GM12878 (cell line): ENCODE results near the gene SRSF8. TPM values are rescaled to one million over a fixed set of nuclear protein-coding genes. Genes with fewer than 3 reads are reported as not detected.

Experiments
- ASH2L ChIP-seq: fragments of 300-600, 200-600 bp; sonication (generic); IDR thresholded peaks from 2 replicates; pipeline ENCODE4 v1.6.1; 2017; ENCODE audit warnings: low read depth, mild to moderate bottlenecking, borderline replicate concordance
- EP300 ChIP-seq, 2 experiments: fragments of 150-350 bp in 1 of 2; IDR thresholded peaks; 2 replicates each; pipeline ENCODE4 v1.6.1; 2011 to 2012; ENCODE audit warnings: low read depth in 2 of 2, low read length in 2 of 2, borderline replicate concordance in 1 of 2, improper control_type of control experiment in 1 of 2, inconsistent platforms in 1 of 2; ENCODE audit not compliant: control insufficient read depth in 1 of 2
- KLF5 ChIP-seq: fragments of 450-650 bp; IDR thresholded peaks from 2 replicates; pipeline ENCODE4 v1.6.1; 2014; ENCODE audit warnings: mild to moderate bottlenecking; ENCODE audit not compliant: partially characterized antibody
- MYB ChIP-seq: fragments of 150-350 bp; IDR thresholded peaks from 2 replicates; pipeline ENCODE4 v1.6.1; 2014; ENCODE audit warnings: mild to moderate bottlenecking, low read depth, low read length, borderline replicate concordance
- NFYB ChIP-seq: IDR thresholded peaks from 2 replicates; pipeline ENCODE4 v1.6.1; 2011; ENCODE audit warnings: low read depth, mild to moderate bottlenecking, low read length, improper control_type of control experiment, moderate library complexity; ENCODE audit not compliant: insufficient read depth
- NR2C1 ChIP-seq: fragments of 450-650 bp; IDR thresholded peaks from 2 replicates; pipeline ENCODE4 v1.6.1; 2017; ENCODE audit warnings: antibody characterized with exemption, mild to moderate bottlenecking, moderate library complexity
- NR2C2 ChIP-seq: IDR thresholded peaks from 2 replicates; pipeline ENCODE4 v1.6.1; 2011; ENCODE audit warnings: borderline replicate concordance, low read depth; ENCODE audit not compliant: control insufficient read depth, insufficient read length
- PML ChIP-seq: IDR thresholded peaks from 2 replicates; pipeline ENCODE4 v1.6.1; 2012; ENCODE audit warnings: low read length, inconsistent platforms
- RAD51 ChIP-seq: fragments of 450-650 bp; IDR thresholded peaks from 2 replicates; pipeline ENCODE4 v1.6.1; 2016; ENCODE audit warnings: moderate library complexity, mild to moderate bottlenecking, inconsistent platforms
- SIX5 ChIP-seq: IDR thresholded peaks from 2 replicates; pipeline ENCODE4 v1.6.1; 2011; ENCODE audit warnings: mild to moderate bottlenecking, low read depth, low read length, moderate library complexity; ENCODE audit not compliant: severe bottlenecking
- SMC3 ChIP-seq: IDR thresholded peaks from 2 replicates; pipeline ENCODE4 v1.6.1; 2011; ENCODE audit warnings: low read length, improper control_type of control experiment, borderline replicate concordance
- TBL1XR1 ChIP-seq: IDR thresholded peaks from 2 replicates; pipeline ENCODE4 v1.6.1; 2012; ENCODE audit warnings: low read depth, low read length, improper control_type of control experiment
- ZNF207 ChIP-seq: fragments of 450-650 bp; IDR thresholded peaks from 2 replicates; pipeline ENCODE4 v1.6.1; 2014; ENCODE audit warnings: antibody characterized with exemption, mild to moderate bottlenecking, borderline replicate concordance
- polyA plus RNA-seq, 11 experiments: library from polyadenylated mRNA; depleted of rRNA in 4 of 11; unstranded in 6 of 11; stranded (reverse) in 5 of 11; fragments of >200 nt; fragmentation: Nextera tagmentation in 4 of 11; fragmentation: Illumina TruSeq in 1 of 11; extraction: Ambion mirVana in 4 of 11; extraction: Trizol in 1 of 11; gene quantifications; 1 replicate in 1 of 11; 2 replicates in 10 of 11; pipeline versions ENCODE4 v1.2.1 to v1.2.3, GENCODE V29; 2011 to 2016; ENCODE audit warnings: inconsistent platforms in 2 of 11, missing spikeins in 2 of 11, low read depth in 1 of 11
- total RNA-seq, 4 experiments: library from RNA; depleted of rRNA in 3 of 4; stranded (reverse); fragments of >200 nt in 3 of 4; fragmentation: Illumina TruSeq in 1 of 4; extraction: Trizol in 1 of 4; gene quantifications; 2 replicates each; pipeline versions ENCODE4 v1.2.1 to v1.2.3, GENCODE V29; 2013 to 2021
- TF ChIP-seq, protein P1 (sequence below): fragments of 450-650 bp; IDR thresholded peaks from 2 replicates; pipeline ENCODE4 v1.6.1; 2018; ENCODE audit warnings: borderline replicate concordance, mild to moderate bottlenecking; ENCODE audit not compliant: partially characterized antibody
- TF ChIP-seq, protein P2 (sequence below): fragments of 450-650 bp; conservative IDR thresholded peaks from 2 replicates; pipeline ENCODE4 v1.6.1; 2017; ENCODE audit warnings: mild to moderate bottlenecking, moderate library complexity
- TF ChIP-seq, protein P3 (sequence below), 3 experiments: IDR thresholded peaks in 2 of 3; conservative IDR thresholded peaks in 1 of 3; 2 replicates each; pipeline ENCODE4 v1.5.1; 2011; ENCODE audit warnings: low read depth in 3 of 3, low read length in 3 of 3, mild to moderate bottlenecking in 3 of 3, control low read depth in 2 of 3, moderate library complexity in 2 of 3, inconsistent platforms in 1 of 3, mixed read lengths in 1 of 3; ENCODE audit not compliant: control insufficient read depth in 2 of 3, insufficient read depth in 1 of 3; ENCODE audit errors: extremely low read depth in 1 of 3
- TF ChIP-seq, protein P4 (sequence below): fragments of 150-350 bp; IDR thresholded peaks from 2 replicates; pipeline ENCODE4 v1.6.1; 2014; ENCODE audit warnings: mild to moderate bottlenecking, low read depth, low read length
- TF ChIP-seq, protein P5 (sequence below): fragments of 450-650 bp; IDR thresholded peaks from 2 replicates; pipeline ENCODE4 v1.6.1; 2017; ENCODE audit warnings: mild to moderate bottlenecking, low read depth, inconsistent platforms; ENCODE audit not compliant: poor library complexity, severe bottlenecking

SRSF8 gene
- total and polyA plus RNA-seq, 10 of the 15 experiments (the other 5 are each of a cell fraction or from before 2014, with no cell fraction given): 14.2 to 43.1 (median 27.1) TPM

DNA sequence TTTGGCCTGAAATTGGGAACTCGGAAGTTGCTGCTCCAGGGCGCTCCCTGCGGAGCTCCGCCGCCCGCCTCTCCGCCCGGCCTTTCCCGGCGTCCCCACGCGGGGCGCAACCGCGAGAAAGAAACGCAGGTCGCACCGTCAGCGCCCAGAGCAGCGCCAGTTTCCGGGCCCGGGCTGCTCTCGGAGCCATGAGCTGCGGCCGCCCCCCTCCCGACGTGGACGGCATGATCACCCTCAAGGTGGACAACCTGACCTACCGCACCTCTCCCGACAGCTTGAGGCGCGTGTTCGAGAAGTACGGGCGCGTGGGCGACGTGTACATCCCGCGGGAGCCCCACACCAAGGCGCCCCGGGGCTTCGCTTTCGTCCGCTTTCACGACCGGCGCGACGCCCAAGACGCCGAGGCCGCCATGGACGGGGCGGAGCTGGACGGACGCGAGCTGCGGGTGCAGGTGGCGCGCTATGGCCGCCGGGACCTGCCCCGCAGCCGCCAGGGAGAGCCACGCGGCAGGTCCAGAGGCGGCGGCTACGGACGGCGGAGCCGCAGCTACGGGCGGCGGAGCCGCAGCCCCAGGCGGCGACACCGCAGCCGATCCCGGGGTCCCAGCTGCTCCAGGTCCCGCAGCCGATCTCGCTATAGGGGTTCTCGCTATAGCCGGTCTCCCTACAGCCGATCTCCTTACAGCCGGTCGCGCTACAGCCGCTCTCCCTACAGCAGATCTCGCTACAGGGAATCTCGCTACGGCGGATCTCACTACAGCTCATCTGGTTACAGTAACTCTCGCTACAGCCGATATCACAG, 521 bp downstream of the SRSF8 start (continued):
- TF ChIP-seq, protein P1, sequence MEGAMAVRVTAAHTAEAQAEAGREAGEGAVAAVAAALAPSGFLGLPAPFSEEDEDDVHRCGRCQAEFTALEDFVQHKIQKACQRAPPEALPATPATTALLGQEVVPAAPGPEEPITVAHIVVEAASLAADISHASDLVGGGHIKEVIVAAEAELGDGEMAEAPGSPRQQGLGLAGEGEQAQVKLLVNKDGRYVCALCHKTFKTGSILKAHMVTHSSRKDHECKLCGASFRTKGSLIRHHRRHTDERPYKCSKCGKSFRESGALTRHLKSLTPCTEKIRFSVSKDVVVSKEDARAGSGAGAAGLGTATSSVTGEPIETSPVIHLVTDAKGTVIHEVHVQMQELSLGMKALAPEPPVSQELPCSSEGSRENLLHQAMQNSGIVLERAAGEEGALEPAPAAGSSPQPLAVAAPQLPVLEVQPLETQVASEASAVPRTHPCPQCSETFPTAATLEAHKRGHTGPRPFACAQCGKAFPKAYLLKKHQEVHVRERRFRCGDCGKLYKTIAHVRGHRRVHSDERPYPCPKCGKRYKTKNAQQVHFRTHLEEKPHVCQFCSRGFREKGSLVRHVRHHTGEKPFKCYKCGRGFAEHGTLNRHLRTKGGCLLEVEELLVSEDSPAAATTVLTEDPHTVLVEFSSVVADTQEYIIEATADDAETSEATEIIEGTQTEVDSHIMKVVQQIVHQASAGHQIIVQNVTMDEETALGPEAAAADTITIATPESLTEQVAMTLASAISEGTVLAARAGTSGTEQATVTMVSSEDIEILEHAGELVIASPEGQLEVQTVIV: peak; percentile 31
- TF ChIP-seq, protein P2, sequence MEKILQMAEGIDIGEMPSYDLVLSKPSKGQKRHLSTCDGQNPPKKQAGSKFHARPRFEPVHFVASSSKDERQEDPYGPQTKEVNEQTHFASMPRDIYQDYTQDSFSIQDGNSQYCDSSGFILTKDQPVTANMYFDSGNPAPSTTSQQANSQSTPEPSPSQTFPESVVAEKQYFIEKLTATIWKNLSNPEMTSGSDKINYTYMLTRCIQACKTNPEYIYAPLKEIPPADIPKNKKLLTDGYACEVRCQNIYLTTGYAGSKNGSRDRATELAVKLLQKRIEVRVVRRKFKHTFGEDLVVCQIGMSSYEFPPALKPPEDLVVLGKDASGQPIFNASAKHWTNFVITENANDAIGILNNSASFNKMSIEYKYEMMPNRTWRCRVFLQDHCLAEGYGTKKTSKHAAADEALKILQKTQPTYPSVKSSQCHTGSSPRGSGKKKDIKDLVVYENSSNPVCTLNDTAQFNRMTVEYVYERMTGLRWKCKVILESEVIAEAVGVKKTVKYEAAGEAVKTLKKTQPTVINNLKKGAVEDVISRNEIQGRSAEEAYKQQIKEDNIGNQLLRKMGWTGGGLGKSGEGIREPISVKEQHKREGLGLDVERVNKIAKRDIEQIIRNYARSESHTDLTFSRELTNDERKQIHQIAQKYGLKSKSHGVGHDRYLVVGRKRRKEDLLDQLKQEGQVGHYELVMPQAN: peak; percentile 59
- TF ChIP-seq NFYB: no peak
- TF ChIP-seq TBL1XR1: no peak; the same call in 1 of the 2 replicates
- no peak for TF ChIP-seq KLF5
- TF ChIP-seq RAD51: no peak
- TF ChIP-seq, protein P3, sequence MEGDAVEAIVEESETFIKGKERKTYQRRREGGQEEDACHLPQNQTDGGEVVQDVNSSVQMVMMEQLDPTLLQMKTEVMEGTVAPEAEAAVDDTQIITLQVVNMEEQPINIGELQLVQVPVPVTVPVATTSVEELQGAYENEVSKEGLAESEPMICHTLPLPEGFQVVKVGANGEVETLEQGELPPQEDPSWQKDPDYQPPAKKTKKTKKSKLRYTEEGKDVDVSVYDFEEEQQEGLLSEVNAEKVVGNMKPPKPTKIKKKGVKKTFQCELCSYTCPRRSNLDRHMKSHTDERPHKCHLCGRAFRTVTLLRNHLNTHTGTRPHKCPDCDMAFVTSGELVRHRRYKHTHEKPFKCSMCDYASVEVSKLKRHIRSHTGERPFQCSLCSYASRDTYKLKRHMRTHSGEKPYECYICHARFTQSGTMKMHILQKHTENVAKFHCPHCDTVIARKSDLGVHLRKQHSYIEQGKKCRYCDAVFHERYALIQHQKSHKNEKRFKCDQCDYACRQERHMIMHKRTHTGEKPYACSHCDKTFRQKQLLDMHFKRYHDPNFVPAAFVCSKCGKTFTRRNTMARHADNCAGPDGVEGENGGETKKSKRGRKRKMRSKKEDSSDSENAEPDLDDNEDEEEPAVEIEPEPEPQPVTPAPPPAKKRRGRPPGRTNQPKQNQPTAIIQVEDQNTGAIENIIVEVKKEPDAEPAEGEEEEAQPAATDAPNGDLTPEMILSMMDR (IDR thresholded peaks at IDR 0.05 in 2 of 3, conservative IDR thresholded peaks at IDR 0.05 in 1 of 3; ENCODE audit: control insufficient read depth in 2 of 3, extremely low read depth in 1 of 3, insufficient read depth in 1 of 3, low read depth in 3 of 3, low read length in 3 of 3): peak; percentile 40 to 63 (median 54)
- no peak for TF ChIP-seq NR2C2
- TF ChIP-seq, protein P4, sequence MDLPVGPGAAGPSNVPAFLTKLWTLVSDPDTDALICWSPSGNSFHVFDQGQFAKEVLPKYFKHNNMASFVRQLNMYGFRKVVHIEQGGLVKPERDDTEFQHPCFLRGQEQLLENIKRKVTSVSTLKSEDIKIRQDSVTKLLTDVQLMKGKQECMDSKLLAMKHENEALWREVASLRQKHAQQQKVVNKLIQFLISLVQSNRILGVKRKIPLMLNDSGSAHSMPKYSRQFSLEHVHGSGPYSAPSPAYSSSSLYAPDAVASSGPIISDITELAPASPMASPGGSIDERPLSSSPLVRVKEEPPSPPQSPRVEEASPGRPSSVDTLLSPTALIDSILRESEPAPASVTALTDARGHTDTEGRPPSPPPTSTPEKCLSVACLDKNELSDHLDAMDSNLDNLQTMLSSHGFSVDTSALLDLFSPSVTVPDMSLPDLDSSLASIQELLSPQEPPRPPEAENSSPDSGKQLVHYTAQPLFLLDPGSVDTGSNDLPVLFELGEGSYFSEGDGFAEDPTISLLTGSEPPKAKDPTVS: no peak
- TF ChIP-seq PML: no peak
- TF ChIP-seq SMC3: no peak
- TF ChIP-seq SIX5: no peak
- TF ChIP-seq ASH2L: 0 out of 2 replicates have a peak, but pooled peaks have one; percentile 38
- TF ChIP-seq ZNF207: no peak
- TF ChIP-seq, protein P5, sequence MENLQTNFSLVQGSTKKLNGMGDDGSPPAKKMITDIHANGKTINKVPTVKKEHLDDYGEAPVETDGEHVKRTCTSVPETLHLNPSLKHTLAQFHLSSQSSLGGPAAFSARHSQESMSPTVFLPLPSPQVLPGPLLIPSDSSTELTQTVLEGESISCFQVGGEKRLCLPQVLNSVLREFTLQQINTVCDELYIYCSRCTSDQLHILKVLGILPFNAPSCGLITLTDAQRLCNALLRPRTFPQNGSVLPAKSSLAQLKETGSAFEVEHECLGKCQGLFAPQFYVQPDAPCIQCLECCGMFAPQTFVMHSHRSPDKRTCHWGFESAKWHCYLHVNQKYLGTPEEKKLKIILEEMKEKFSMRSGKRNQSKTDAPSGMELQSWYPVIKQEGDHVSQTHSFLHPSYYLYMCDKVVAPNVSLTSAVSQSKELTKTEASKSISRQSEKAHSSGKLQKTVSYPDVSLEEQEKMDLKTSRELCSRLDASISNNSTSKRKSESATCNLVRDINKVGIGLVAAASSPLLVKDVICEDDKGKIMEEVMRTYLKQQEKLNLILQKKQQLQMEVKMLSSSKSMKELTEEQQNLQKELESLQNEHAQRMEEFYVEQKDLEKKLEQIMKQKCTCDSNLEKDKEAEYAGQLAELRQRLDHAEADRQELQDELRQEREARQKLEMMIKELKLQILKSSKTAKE: no peak
- no peak for TF ChIP-seq MYB
- no peak for TF ChIP-seq EP300 (IDR thresholded peaks at IDR 0.05; ENCODE audit: borderline replicate concordance in 1 of 2, control insufficient read depth in 1 of 2, low read depth in 2 of 2, low read length in 2 of 2)
- TF ChIP-seq NR2C1: no peak
